GM23248 (cell line): ENCODE results near the gene PRPSAP1. TPM values are rescaled to one million over a fixed set of nuclear protein-coding genes. Genes with fewer than 3 reads are reported as not detected.

ENCODE experiments used
- DNase-seq: peaks from one replicate; pipeline ENCODE4 v3.0.0-alpha.2; 2015
- H2AFZ ChIP-seq: fragments of 200-600 bp; sonication (generic); 2 replicates; pipeline ENCODE4 v1.6.1; 2016; ENCODE audit warnings: antibody characterized with exemption
- H3F3A ChIP-seq: fragments of 200-600 bp; sonication (generic); 2 replicates; pipeline ENCODE4 v1.6.1; 2016; ENCODE audit warnings: mild to moderate bottlenecking, antibody characterized with exemption, mixed run types; ENCODE audit not compliant: insufficient read depth
- H3K27ac ChIP-seq: fragments of 200-600 bp; sonication (generic); 2 replicates; pipeline ENCODE4 v1.5.1; 2016; ENCODE audit warnings: mild to moderate bottlenecking
- H3K27me3 ChIP-seq: fragments of 200-600 bp; sonication (generic); replicated peaks from 2 replicates; pipeline ENCODE4 v1.6.1; 2016; ENCODE audit warnings: mild to moderate bottlenecking; ENCODE audit not compliant: insufficient read depth
- H3K36me3 ChIP-seq: fragments of 200-600 bp; sonication (generic); 2 replicates; pipeline ENCODE4 v1.6.1; 2016; ENCODE audit warnings: low read depth, mild to moderate bottlenecking
- H3K4me1 ChIP-seq: fragments of 200-600 bp; sonication (generic); 2 replicates; pipeline ENCODE4 v1.6.1; 2016; ENCODE audit warnings: mild to moderate bottlenecking; ENCODE audit not compliant: insufficient read depth
- H3K4me2 ChIP-seq: fragments of 200-600 bp; sonication (generic); one replicate; pipeline ENCODE4 v1.6.1; 2016; ENCODE audit warnings: mild to moderate bottlenecking; ENCODE audit not compliant: unreplicated experiment
- H3K4me3 ChIP-seq: fragments of 200-600 bp; sonication (generic); 2 replicates; pipeline ENCODE4 v1.5.1; 2016; ENCODE audit warnings: mild to moderate bottlenecking
- H3K79me2 ChIP-seq: fragments of 200-600 bp; sonication (generic); 2 replicates; pipeline ENCODE4 v1.6.1; 2016; ENCODE audit warnings: mild to moderate bottlenecking; ENCODE audit not compliant: insufficient read depth
- H3K9ac ChIP-seq: fragments of 200-600 bp; sonication (generic); 2 replicates; pipeline ENCODE4 v1.6.1; 2016; ENCODE audit warnings: mild to moderate bottlenecking
- H3K9me2 ChIP-seq: fragments of 200-600 bp; sonication (generic); 2 replicates; pipeline ENCODE4 v1.6.1; 2016; ENCODE audit warnings: mixed run types, mild to moderate bottlenecking, moderate library complexity; ENCODE audit not compliant: insufficient read depth
- H3K9me3 ChIP-seq: fragments of 200-600 bp; sonication (generic); one replicate; pipeline ENCODE4 v1.6.1; 2017; ENCODE audit warnings: low read depth
- H4K20me1 ChIP-seq: fragments of 200-600 bp; sonication (generic); 2 replicates; pipeline ENCODE4 v1.6.0; 2016; ENCODE audit not compliant: insufficient read depth
- EZH2 ChIP-seq: fragments of 200-600 bp; sonication (generic); IDR thresholded peaks from 2 replicates; pipeline ENCODE4 v1.6.1; 2018; ENCODE audit warnings: antibody characterized with exemption, mild to moderate bottlenecking; ENCODE audit not compliant: insufficient read depth, poor library complexity, severe bottlenecking
- EZH2phosphoT487 ChIP-seq: fragments of 200-600 bp; sonication (generic); IDR thresholded peaks from 2 replicates; pipeline ENCODE4 v1.6.1; 2018; ENCODE audit warnings: antibody characterized with exemption, moderate library complexity, mild to moderate bottlenecking, low read depth; ENCODE audit not compliant: insufficient read depth
- WGBS, 2 experiments: methylation state at CpG; one replicate each; pipeline ENCODE4 v1.1.6; 2015 to 2017; ENCODE audit warnings: low lambda C conversion rate in 2 of 2, low coverage in 1 of 2; ENCODE audit errors: missing lambda C conversion rate in 2 of 2; 5-methylcytosine and 5-hydroxymethylcytosine counted together
- in situ Hi-C: fragments of 300-500 bp; cut with MboI; formaldehyde crosslinking; loops from 2 replicates; pipeline ENCODE4 v1.15.0; 2020
- polyA plus RNA-seq: library from polyadenylated mRNA; unstranded; fragments of >200 nt; fragmentation: Nextera tagmentation; extraction: Ambion mirVana; gene quantifications from 2 replicates; pipeline ENCODE4 v1.2.1, GENCODE V29; 2016
- total RNA-seq: library from RNA; depleted of rRNA; stranded (reverse); fragments of >200 nt; shearing (Covaris generic); gene quantifications from 2 replicates; pipeline ENCODE4 v1.2.3, GENCODE V29; 2014

Gene PRPSAP1
- total and polyA plus RNA-seq, 2 experiments from 2014 or later: 53.2 to 56.5 TPM

DNA sequence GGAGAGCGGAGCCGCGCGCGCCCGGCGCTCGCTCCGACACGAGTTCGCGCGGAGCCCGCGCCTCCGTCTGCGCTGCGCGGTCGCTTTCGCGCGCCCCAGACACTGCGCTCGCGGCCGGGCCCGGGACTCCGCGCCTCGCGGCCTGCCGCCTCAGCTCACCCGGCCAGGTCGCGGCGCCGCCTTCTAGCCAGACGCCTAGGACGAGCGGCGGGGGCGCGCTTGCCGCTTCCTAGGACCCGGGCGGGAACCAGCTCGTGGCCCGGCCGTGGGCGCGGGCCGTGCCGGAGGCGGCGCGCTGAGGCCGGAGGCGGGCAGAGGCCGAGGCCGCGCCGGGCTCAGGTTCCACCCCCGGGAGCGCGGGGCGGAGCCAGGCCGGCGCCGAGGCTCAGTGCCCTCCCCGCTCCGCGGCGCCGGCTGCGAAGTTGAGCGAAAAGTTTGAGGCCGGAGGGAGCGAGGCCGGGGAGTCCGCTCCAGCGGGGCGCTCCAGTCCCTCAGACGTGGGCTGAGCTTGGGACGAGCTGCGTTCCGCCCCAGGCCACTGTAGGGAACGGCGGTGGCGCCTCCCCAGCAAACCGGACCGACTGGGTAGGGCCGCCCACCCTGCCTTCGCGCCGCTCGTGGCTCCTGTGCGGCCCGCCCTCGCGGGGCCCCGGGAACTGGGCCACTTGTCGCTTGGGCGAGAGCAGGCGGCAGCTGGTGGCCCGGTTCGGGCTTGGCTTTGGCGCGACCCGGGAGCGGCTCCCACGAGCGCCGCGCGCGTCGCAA is 30.7 kb upstream of the PRPSAP1 start, which contains the start of gene SPHK1:
Gene SPHK1 (plus strand): TSS at position 388 of the 765 bp plus-strand sequence. CDS start 1,036 bp downstream, outside the sequence.
- H3K79me2 ChIP-seq: peaks cover 50% of the 10 kb centered on the region
- H3K9me2 ChIP-seq: no peaks in the 10 kb centered on the region
- H2AFZ ChIP-seq: no peak within 1 kb of the TSS
- H3K4me2 ChIP-seq: peak within 1 kb of the TSS; percentile 90
- peaks cover 19% of the 10 kb centered on the region for H3F3A ChIP-seq
- H3K9ac ChIP-seq: peak within 1 kb of the TSS; percentile 99
- H4K20me1 ChIP-seq: no peaks in the 10 kb centered on the region
- peaks cover 9% of the 10 kb centered on the region; the same call in 1 of the 2 replicates for H3K36me3 ChIP-seq
- TF ChIP-seq EZH2phosphoT487: no peak
- DNase-seq: peak; percentile 95
- 0 to 1% methylated on average over 42 to 75 of the region's 118 CpGs for WGBS, 2 experiments
- H3K4me3 ChIP-seq: peak within 1 kb of the TSS; percentile 83
- in situ Hi-C loops: no loop called here
- H3K27me3 ChIP-seq: no peaks in the 10 kb centered on the region
- H3K9me3 ChIP-seq: no peaks in the 10 kb centered on the region
- H3K4me1 ChIP-seq: peaks cover 22% of the 10 kb centered on the region
- H3K27ac ChIP-seq: peak within 1 kb of the TSS; percentile 96

DNA sequence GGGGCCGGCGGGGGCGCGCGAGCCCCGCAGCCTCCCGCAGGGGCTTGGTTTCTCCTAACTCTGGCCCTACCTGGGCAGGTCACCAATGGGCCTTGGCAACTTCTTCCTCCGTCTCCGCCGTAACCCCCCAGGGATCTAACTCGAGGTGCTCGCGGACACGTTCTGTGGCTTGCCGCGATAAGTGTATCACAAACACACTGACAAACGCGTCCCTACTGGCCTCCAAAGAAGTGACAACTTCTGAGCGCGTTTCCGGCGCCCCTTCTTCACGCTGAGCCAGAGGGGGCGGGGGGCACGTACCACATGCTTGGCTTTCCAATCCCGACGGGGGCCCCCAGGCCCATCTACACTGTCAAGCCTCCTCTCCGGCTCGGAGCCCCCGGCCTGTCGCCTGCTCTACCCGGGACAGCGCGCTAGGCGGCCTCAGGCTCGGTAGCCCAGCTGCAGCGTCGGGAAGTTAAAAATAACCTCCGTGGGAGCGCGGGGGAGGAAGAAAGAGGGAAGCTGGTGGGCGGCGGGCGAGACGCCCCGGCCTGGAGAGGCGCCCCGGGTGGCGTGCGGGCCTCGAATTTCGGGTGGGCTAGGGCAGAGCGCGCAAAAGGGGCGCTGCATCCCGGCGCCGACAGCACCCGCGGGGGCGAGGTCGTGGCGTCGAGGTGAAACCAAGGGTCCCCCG is 30.0 kb upstream of the PRPSAP1 start:
- no peaks in the 10 kb centered on the region for H4K20me1 ChIP-seq
- H3K36me3 ChIP-seq: peaks cover 7% of the 10 kb centered on the region; the same call in 1 of the 2 replicates
- no peak overlapping the region for H2AFZ ChIP-seq
- H3K9ac ChIP-seq: peak overlapping the region; percentile 99
- no peaks in the 10 kb centered on the region for H3K27me3 ChIP-seq
- H3K4me1 ChIP-seq: peaks cover 22% of the 10 kb centered on the region
- H3K9me2 ChIP-seq: no peaks in the 10 kb centered on the region
- H3K79me2 ChIP-seq: peaks cover 50% of the 10 kb centered on the region
- H3K9me3 ChIP-seq: no peaks in the 10 kb centered on the region
- in situ Hi-C loops: no loop called here
- peaks cover 13% of the 10 kb centered on the region for H3F3A ChIP-seq
- peak overlapping the region; percentile 90 for H3K4me2 ChIP-seq
- TF ChIP-seq EZH2 (no peak), EZH2phosphoT487 (no peak)
- peak; percentile 84 for DNase-seq
- 0 to 3% methylated on average over 35 to 65 of the region's 65 CpGs for WGBS, 2 experiments
- peak overlapping the region; percentile 96 for H3K27ac ChIP-seq
- H3K4me3 ChIP-seq: peak overlapping the region; percentile 83

DNA sequence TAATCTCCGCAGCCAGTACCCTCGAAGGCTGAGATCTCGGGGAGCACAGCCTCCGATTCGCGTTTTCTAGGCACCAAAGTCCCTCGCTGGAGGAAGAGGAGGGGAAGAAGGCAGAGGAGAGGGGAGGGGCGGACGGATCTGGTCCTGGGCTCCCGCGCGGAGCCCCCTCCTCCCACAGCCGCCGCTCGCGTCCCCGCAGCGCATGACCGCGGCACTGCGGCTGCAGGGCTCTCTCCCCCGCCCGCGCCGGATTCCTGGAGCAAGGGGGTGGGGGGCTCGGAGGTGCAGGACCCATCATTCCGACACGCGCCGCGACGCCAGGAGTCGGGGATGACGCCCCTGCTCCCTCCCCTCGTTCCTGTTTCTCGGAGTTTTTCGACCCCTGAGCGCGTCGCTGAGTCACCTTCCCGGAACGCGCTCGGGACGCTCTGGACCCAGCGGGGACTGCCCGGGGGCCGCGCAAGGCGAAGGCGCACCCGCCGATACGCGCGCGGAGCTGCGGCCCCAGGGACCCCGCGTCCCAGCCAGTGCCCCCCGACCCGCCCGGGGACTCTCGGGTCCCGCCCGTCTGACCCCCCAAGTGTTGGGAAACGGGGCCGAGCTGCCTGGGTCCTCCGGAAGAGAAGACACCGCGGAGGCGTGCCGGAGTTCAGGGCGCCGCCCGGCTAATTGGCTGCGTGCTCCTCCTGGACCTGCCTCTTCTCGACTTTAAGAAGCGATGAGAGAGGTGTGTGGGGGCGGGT is 29.3 kb upstream of the PRPSAP1 start:
- H3K4me1 ChIP-seq: peaks cover 22% of the 10 kb centered on the region
- peak overlapping the region; percentile 99 for H3K9ac ChIP-seq
- H4K20me1 ChIP-seq: no peaks in the 10 kb centered on the region
- DNase-seq: peak; percentile 89
- H3K9me2 ChIP-seq: no peaks in the 10 kb centered on the region
- 1% methylated on average over 45 to 62 of the region's 80 CpGs for WGBS, 2 experiments
- peak overlapping the region; percentile 90 for H3K4me2 ChIP-seq
- H2AFZ ChIP-seq: peak overlapping the region; percentile 9; the same call in 1 of the 2 replicates
- H3K79me2 ChIP-seq: peaks cover 46% of the 10 kb centered on the region
- peaks cover 7% of the 10 kb centered on the region for H3F3A ChIP-seq
- H3K9me3 ChIP-seq: no peaks in the 10 kb centered on the region
- peak overlapping the region; percentile 83 for H3K4me3 ChIP-seq
- in situ Hi-C loops: no loop called here
- H3K27me3 ChIP-seq: no peaks in the 10 kb centered on the region
- H3K27ac ChIP-seq: peak overlapping the region; percentile 96
- peaks cover 3% of the 10 kb centered on the region; the same call in 1 of the 2 replicates for H3K36me3 ChIP-seq
- TF ChIP-seq EZH2phosphoT487 (no peak), EZH2 (no peak)

DNA sequence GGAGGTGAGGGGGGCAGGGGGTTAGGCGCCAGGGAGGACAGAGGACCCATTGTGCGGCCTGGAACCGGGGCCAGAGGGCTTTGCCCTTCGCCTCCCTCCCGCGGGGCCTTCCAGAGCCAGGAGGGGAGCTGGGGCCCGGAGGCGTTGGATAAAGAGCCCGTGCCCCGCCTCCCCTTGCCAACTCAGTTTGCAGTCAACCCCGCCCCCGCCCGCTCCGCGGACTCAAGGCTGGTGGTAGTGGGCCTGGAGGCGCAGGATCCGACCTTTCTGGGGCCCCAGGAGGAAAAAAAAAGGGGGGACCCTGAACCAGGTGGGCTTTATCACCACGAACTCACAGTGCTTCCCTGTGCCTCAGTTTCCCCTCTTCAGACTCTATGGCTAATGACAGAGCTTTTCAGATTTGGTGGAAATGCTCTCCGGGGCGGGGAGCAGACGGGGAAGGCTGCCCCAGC is 28.7 kb upstream of the PRPSAP1 start:
- Histone ChIP-seq H3K9me2 (no peaks in the 10 kb centered on the region), H3K4me2 (peak overlapping the region; percentile 90), H3K9me3 (no peaks in the 10 kb centered on the region), H3K27me3 (no peaks in the 10 kb centered on the region), H3K4me3 (peak overlapping the region; percentile 83), H3K9ac (peak overlapping the region; percentile 99), H3F3A (peaks cover 4% of the 10 kb centered on the region; the same call in 1 of the 2 replicates), H3K4me1 (peaks cover 22% of the 10 kb centered on the region), H2AFZ (peak overlapping the region; percentile 9; the same call in 1 of the 2 replicates), H3K27ac (peak overlapping the region; percentile 96), H3K36me3 (no peaks in the 10 kb centered on the region), H4K20me1 (no peaks in the 10 kb centered on the region), H3K79me2 (peaks cover 40% of the 10 kb centered on the region)
- 1 to 14% methylated on average over 15 to 21 of the region's 21 CpGs for WGBS, 2 experiments
- in situ Hi-C loops: no loop called here
- TF ChIP-seq EZH2 (no peak), EZH2phosphoT487 (no peak)
- DNase-seq: peak; percentile 89
